IPS-11a (cell line): ENCODE results near the gene CTSH.
"Not testable (repeated sequence)": the region's sequence is repeated elsewhere in the genome, so short reads cannot be mapped to it uniquely, and the experiment has no call there.

Experiments
- H3K4me3 ChIP-seq: one replicate; pipeline ENCODE4 v1.5.1; 2013; ENCODE audit warnings: low read depth, low read length, control low read depth

Gene CTSH

DNA sequence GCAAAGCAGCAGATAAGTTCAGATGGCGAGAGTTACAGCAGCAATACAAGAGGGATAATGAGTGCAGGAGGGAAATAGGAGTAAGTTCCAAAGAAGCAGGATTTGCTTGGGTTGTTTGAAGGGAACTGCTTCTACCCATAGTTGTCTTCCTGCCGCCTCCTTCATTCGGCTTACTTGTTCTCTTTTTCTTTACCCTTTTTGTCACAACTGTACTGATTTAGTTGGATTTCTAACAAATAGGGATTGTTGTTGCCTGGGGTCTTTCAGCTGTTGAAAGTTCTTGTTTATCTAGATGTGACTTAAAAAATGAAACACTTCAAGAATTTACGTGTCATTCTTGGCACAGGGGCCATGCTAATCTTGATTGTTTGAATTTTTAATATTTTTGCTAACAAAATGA is 46.3 kb downstream of the CTSH start:
- H3K4me3 ChIP-seq = no peak overlapping the region

- no peak overlapping the region for H3K4me3 ChIP-seq
Measured at GRCh38 chr15:78895471-78895870, 49.4 kb downstream of the CTSH start.

- H3K4me3 ChIP-seq = no peak overlapping the region
Measured at GRCh38 chr15:78893538-78893937, 51.3 kb downstream of the CTSH start.

DNA sequence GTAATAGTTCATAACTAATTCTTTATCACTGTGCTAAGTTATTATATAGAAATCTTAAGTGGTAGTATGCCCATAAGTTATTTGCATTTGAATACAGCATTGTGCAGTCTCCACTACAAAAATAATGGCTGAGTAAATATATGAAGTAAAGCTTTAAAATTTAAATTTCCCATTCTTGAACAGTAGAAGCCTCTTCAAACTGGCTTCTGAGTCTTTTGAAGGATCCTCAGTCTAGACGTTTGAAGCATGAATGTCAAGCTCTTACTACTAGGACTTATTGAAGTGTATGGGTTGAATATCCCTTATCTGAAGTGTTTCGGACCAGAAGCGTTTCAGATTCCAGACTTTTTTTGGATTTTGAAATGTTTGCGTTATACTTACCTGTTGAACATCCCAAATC is 55.8 kb downstream of the CTSH start:
- H3K4me3 ChIP-seq = no peak overlapping the region

GRCh38 chr15:78881681-78882080 is 63.2 kb downstream of the CTSH start:
- no peak overlapping the region for H3K4me3 ChIP-seq

DNA sequence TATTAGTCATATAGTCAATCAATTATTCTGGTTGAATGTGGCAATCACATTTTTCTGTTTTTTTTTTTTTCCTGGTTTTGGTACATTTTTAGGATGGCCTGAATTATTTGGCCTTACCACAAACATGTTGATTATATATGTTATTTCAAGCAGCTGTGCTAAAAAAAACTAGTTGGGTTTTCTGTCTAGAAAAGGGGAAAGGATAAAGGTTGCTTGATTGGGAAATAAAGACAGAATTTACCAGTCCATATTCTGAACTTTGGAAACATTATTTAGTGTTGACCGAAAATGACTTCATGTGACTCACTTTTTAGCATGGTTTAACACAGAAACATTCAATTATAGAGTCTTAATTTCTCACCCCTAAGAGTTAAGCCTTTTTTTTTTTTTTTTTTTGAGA is 64.0 kb downstream of the CTSH start:
- no peak overlapping the region for H3K4me3 ChIP-seq

DNA sequence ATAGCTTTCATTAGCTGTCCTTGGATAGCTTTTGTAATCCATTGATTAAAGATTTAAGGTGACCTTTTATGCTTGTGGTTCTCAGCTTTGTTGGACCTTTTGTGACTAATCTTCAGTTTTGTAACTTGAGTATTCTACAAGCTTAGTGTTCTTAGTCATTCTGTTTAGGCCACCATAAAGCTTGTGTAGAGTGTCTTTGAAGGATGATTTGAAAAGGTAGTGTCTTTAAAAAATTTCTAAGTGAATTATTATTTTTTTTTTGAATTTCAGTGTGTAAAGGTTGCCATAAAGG is 64.7 kb downstream of the CTSH start:
- H3K4me3 ChIP-seq = no peak overlapping the region

DNA sequence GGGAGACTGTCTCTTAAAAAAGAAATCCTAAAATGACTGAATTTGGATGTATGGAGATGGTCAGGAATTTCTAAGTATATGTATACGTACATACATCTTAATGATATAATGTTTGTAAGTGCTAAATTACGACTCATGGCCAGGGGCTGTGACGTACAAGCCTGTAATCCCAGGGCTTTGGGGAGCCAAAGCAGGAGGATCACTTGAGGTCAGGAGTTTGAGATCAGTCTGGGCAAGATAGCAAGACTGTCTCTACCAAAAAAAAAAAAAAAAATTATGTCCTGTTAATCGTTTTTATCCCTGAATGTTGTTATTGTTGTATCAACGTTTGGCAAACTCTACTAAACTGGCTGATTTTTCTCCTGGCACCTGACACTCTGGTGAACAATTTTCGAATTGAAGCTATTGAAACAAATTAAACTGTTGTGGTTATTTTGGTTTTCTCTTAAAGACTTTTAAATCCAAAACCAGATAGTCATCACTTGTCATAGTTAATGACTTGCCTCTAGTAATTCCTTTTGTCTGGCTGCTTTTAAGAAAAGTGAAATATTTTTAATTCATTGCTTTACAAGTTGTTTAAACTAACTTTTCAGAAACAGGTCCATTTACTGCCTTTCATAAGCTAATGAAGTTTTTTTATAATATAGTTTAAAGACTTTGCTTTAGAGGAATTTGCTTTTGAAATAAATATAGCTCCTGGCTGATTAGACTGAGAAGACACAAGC is 65.2 kb downstream of the CTSH start:
- H3K4me3 ChIP-seq = no peak overlapping the region

DNA sequence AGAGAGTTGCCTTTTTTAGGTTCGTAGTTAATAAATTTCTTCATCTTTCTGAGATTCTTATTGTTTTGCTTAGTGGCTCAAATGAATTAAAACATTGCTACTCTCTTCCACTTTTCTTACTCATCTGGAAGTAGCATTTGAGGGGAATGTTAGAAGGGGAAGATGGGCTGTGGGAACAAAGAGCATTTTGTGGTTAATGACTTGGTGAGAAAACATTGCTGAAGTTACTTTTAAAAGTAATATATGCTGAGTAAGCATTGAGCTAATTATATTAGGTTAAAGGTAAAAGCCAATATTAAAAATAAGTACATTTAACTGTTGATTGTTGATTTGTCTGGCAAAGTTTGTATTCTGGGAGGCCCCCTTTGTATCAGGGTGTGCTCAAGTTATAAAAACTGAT is 66.5 kb downstream of the CTSH start:
- H3K4me3 ChIP-seq = no peak overlapping the region

DNA sequence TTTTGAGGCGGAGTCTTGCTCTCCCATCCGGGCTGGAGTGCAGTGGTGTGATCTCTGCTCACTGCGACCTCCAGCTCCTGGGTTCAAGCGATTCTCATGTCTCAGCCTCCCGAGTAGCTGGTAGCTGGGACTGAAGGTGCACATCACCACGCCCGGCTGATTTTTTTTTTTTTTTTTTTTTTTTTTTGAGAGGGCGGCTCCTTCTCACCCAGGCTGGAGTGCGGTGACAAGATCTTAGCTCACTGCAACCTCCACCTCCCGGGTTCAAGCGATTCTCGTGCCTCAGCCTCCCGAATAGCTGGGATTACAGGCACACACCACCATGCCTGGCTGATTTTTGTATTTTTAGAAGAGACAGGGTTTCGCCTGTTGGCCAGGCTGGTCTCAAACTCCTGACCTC is 67.9 kb downstream of the CTSH start:
- H3K4me3 ChIP-seq = not testable (repeated sequence)

DNA sequence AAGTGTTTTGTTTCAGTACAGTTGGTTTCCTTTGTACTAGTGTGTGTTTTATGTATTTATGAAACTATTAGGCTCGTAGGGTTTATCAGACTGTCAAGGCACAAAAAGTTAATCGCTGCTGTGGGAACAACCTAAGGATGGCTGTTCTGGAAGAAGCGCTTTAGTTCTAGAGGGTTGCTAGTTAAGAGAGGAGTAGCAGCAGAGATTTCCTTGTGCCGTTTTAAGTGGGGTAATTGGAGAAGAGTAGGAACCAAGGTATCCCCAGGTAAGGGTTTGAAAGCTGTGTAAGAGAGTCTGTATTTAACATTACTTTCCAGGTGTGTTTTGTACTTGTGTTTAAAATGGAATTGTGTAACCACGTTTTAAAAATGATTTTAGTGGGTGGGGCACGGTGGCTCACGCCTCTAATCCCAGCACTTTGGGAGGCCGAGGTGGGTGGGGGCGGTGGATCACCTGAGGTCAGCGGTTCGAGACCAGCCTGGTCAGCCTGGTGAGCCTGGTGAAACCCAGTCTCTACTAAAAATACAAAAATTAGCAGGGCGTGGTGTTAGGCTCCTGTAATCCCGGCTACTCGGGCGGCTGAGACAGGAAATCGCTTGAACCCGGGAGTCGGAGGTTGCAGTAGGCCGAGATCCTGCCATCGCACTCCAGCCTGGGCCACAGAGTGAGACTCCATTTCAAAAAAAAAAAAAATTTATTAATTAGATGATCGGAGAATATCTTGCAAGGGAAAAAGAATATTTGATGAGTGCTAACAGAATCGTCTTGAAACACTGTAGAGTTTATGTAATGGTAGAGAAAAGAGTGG is 69.5 kb downstream of the CTSH start:
- peak overlapping the region; percentile 98 for H3K4me3 ChIP-seq

DNA sequence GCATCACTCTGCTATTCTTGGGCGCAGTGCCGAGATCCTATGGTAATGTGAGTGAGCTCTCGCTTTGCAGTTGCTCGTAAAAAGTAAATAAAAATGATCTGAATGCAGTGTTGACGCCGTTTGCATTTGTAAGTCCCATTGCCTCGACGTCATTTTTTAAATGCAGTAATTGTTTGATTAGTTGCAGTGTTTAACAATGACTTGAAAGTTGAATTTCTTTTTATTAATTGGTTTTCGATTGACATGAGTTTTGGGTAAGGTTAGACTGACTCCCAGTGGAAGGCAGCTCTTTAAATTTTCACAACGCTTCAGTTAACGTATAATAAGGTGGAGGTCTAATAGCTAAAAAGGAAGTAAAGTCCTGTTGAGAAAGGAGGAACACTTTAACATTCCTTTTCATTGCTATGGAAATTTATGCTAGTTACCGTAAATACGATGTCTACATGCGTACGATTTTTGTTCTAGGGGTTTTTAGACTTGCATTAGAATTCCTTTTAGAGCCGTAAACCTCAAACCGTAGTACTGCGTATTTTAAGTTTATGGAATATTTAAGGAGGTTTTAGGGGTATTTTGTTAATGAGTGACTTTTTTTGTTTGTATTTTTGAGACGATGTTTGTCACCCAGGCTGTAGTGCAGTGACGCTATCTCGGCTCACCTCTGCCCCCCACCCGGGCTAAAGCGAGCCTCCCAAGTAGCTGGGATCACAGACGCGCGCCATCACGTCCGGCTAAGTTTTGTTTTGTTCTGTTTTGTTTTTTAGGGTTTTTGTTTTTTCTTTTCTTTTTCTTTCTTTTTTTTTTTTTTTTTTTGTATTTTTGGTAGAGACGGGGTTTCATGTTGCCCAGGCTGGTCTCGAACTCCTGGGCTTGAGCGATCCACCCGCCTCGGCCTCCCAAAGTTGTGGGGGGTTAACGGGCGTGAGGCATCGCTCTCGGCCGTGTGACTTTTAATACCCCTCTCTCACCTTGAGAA is 70.8 kb downstream of the CTSH start:
- peak overlapping the region; percentile 98 for H3K4me3 ChIP-seq

DNA sequence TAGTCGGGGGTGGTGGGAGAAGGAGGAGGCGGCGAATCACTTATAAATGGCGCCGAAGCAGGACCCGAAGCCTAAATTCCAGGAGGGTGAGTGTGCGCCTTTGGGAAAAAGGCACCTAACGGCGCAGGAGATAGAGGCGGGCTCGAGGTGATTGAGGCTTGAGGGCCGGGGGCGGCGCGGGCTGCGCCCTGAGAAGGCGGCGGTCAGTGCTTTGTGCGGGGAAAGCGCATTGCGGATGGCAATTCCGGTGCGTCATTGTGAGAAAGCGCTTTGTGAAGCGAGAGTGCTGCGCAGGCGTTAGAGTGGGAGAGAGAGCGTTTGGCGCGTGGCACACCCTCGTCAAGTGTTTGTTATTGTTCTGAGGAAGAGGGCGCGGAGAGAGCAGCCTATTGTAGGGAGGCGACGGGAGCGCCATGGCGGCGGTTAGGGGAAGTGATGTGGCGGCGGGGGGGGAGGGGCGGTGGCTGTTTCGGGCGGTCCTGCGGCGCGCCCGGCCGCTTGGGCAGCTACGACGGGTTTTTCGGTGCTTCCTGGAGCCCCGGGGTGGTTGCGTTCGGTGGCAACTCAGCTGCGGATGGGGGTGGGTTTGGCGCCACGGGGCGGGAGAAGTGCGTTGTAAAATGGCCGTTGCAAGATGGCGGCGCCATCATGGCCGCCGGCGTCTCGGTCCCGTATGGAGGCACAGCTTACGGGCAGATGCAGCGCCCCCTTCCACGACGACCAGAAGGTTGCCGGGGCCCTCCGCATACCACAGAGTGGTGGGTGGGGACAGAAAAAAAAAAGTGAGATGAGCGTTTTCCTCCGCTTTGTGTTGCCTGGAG is 71.7 kb downstream of the CTSH start:
- peak overlapping the region; percentile 98 for H3K4me3 ChIP-seq

- peak within 1 kb of the TSS; percentile 98 for H3K4me3 ChIP-seq
Measured at GRCh38 chr15:78872155-78872971, 72.5 kb downstream of the CTSH start, which contains the start of gene MORF4L1. MORF4L1 (plus strand) TSS chr15:78872890; CDS start chr15:78873018, 128 bp downstream.

GRCh38 chr15:78871483-78872127 is 73.2 kb downstream of the CTSH start:
- H3K4me3 ChIP-seq = peak overlapping the region; percentile 56
